PFSK-1 (cell line): ENCODE results near the gene CNEP1R1.

Experiments
- POLR2AphosphoS5 ChIP-seq: IDR thresholded peaks from 2 replicates; pipeline ENCODE4 v1.6.1; 2012; ENCODE audit warnings: low read depth, mild to moderate bottlenecking, control low read depth, low read length, moderate library complexity
- SIN3A ChIP-seq: IDR thresholded peaks from 2 replicates; pipeline ENCODE4 v1.6.1; 2012; ENCODE audit warnings: mild to moderate bottlenecking, low read length, moderate library complexity, borderline replicate concordance; ENCODE audit not compliant: insufficient read depth
- TAF1 ChIP-seq: IDR thresholded peaks from 2 replicates; pipeline ENCODE4 v1.6.1; 2012; ENCODE audit warnings: low read length, control low read depth, borderline replicate concordance; ENCODE audit not compliant: insufficient read depth

DNA sequence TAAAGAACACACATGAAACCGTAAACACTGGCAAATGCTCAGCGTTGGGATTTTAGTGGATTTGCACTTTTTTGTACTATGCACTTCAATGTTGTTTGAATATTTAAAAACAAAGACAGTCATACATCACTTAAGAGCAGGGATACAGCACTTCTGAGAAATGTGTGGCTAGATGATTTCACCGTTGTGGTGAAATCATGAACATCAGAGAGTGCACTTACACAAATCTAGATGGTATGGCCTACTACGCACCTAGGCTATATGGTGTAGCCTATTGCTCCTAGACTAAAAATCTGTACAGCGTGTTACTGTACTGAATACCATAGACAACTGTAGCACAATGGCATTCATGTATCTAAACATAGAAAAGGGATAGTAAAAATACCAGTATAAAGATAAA, 37.6 kb upstream of the CNEP1R1 start:
- TF ChIP-seq TAF1, result no peak
- TF ChIP-seq POLR2AphosphoS5, result no peak
- TF ChIP-seq SIN3A, result no peak
